K562 (cell line): ENCODE results near the gene POLN. TPM values are rescaled to one million over a fixed set of nuclear protein-coding genes. Genes with fewer than 3 reads are reported as not detected.

ENCODE experiments used
- ATAC-seq: fragments of 200-7000 bp; cut with Tn5 transposase; 3 replicates; pipeline ENCODE4 v1.9.1; 2020; ENCODE audit warnings: moderate library complexity
- BruUV-seq: library from RNA; stranded (reverse); fragments of 400-500 nt; replicated peaks from 2 replicates; lab custom pipeline; 2021; lab: Mats Ljungman, UMichigan
- CTCF ChIA-PET: fragments of 300-600 bp; formaldehyde crosslinking; extraction: SDS; loops from one replicate; lab custom pipeline; 2021; ENCODE audit warnings: low intra/inter-chr PET ratio; lab: Yijun Ruan, JAX
- POLR2A ChIA-PET: fragments of 300-600, 350-650 bp; sonication (Branson Sonifier 250); formaldehyde crosslinking; extraction: SDS; loops from one replicate; lab custom pipeline; 2021; ENCODE audit warnings: antibody characterized with exemption, inconsistent platforms; lab: Yijun Ruan, JAX
- DNase-seq, 4 experiments: peaks; one replicate each; pipeline versions ENCODE4 v3.0.0 to v3.0.0-alpha.2; 2011 to 2018; ENCODE audit warnings: low spot score in 3 of 4, mixed read lengths in 3 of 4; ENCODE audit errors: extremely low read depth in 1 of 4
- FAIRE-seq: peaks from 2 replicates; lab custom pipeline; 2011; peaks lifted over from hg19 to GRCh38; lab: Jason Lieb, UNC
- H2AFZ ChIP-seq: 2 replicates; pipeline ENCODE4 v1.6.0; 2011; ENCODE audit warnings: low read depth, low read length, control low read depth, inconsistent platforms
- H3K27ac ChIP-seq: fragments of 200-600 bp; 3 replicates; pipeline ENCODE4 v1.8.0; 2011; ENCODE audit warnings: low read depth, mild to moderate bottlenecking, control low read depth, inconsistent platforms, low read length, moderate library complexity, mixed read lengths; ENCODE audit errors: extremely low read depth
- H3K27me3 ChIP-seq, 2 experiments: fragments of 300-600 bp in 1 of 2; 2 replicates in 1 of 2; 3 replicates in 1 of 2; pipeline versions ENCODE4 v1.6.0 to v1.8.0; 2011; ENCODE audit warnings: inconsistent platforms in 2 of 2, low read length in 2 of 2, mild to moderate bottlenecking in 1 of 2, mixed read lengths in 1 of 2, moderate library complexity in 1 of 2; ENCODE audit not compliant: control insufficient read depth in 2 of 2, insufficient read depth in 2 of 2
- H3K36me3 ChIP-seq: fragments of 300-600 bp; 3 replicates; pipeline ENCODE4 v1.8.0; 2011; ENCODE audit warnings: mild to moderate bottlenecking, low read length, inconsistent platforms; ENCODE audit not compliant: control insufficient read depth, insufficient read depth
- H3K4me1 ChIP-seq, 2 experiments: fragments of 200-600 bp in 1 of 2; replicated peaks in 1 of 2; 2 replicates in 1 of 2; 3 replicates in 1 of 2; pipeline versions ENCODE4 v1.5.1 to v1.8.0; 2011; ENCODE audit warnings: inconsistent platforms in 2 of 2, low read length in 2 of 2, mild to moderate bottlenecking in 1 of 2, mixed read lengths in 1 of 2, moderate library complexity in 1 of 2; ENCODE audit not compliant: control insufficient read depth in 2 of 2, insufficient read depth in 2 of 2
- H3K4me2 ChIP-seq: 2 replicates; pipeline ENCODE4 v1.6.1; 2011; ENCODE audit warnings: low read length, control low read depth, inconsistent platforms, mixed read lengths; ENCODE audit not compliant: insufficient read depth
- H3K4me3 ChIP-seq: fragments of 200-600 bp; sonication (generic), shearing (Covaris generic); 2 replicates; pipeline ENCODE4 v1.5.1; 2016; ENCODE audit warnings: control low read depth, inconsistent platforms
- H3K79me2 ChIP-seq: fragments of 200-600 bp; 3 replicates; pipeline ENCODE4 v1.8.0; 2011; ENCODE audit warnings: low read length, inconsistent platforms; ENCODE audit not compliant: control insufficient read depth, insufficient read depth
- H3K9ac ChIP-seq, 2 experiments: 2 replicates each; pipeline versions ENCODE4 v1.6.0 to v1.6.1; 2011; ENCODE audit warnings: low read depth in 2 of 2, low read length in 2 of 2, control low read depth in 1 of 2, inconsistent platforms in 1 of 2, mild to moderate bottlenecking in 1 of 2, mixed read lengths in 1 of 2; ENCODE audit not compliant: insufficient read depth in 1 of 2
- H3K9me1 ChIP-seq: one replicate; pipeline ENCODE4 v1.6.0; 2011; ENCODE audit warnings: inconsistent platforms, mild to moderate bottlenecking, low read length, moderate library complexity; ENCODE audit not compliant: control insufficient read depth, insufficient read depth
- H3K9me3 ChIP-seq: replicated peaks from 2 replicates; pipeline ENCODE4 v1.5.1; 2011; ENCODE audit warnings: low read depth, low read length, inconsistent platforms; ENCODE audit not compliant: control insufficient read depth, insufficient read depth
- H4K20me1 ChIP-seq: replicated peaks from 2 replicates; pipeline ENCODE4 v1.6.1; 2011; ENCODE audit warnings: low read length, inconsistent platforms, mixed read lengths; ENCODE audit not compliant: control insufficient read depth, insufficient read depth
- CEBPB ChIP-seq: fragments of 450-650 bp; IDR thresholded peaks from 2 replicates; pipeline ENCODE4 v1.6.1; 2016; ENCODE audit warnings: missing genetic modification characterization, missing compliant biosample characterization
- DACH1 ChIP-seq: fragments of 450-650 bp; IDR thresholded peaks from 2 replicates; pipeline ENCODE4 v1.6.1; 2018; ENCODE audit not compliant: partially characterized antibody
- FOSL1 ChIP-seq: fragments of 200-800 bp; sonication (Bioruptor generic); conservative IDR thresholded peaks from 2 replicates; pipeline ENCODE4 v1.6.1; 2016; ENCODE audit warnings: missing genetic modification characterization, missing compliant biosample characterization
- HLTF ChIP-seq: fragments of 450-650 bp; IDR thresholded peaks from 2 replicates; pipeline ENCODE4 v1.6.1; 2016
- KDM5B ChIP-seq: fragments of 200-600 bp; sonication (generic); IDR thresholded peaks from 2 replicates; pipeline ENCODE4 v1.6.1; 2012; ENCODE audit warnings: low read depth, mild to moderate bottlenecking, moderate library complexity, low read length, control low read depth, inconsistent platforms; ENCODE audit not compliant: insufficient replicate concordance
- MEF2D ChIP-seq: conservative IDR thresholded peaks from 2 replicates; pipeline ENCODE4 v1.6.1; 2016; ENCODE audit warnings: low read depth, missing genetic modification characterization, missing compliant biosample characterization
- ZC3H4 ChIP-seq: sonication (generic); formaldehyde crosslinking; IDR thresholded peaks from 2 replicates; pipeline ENCODE4 v1.9.0; 2021; ENCODE audit warnings: missing genetic modification reagents, borderline replicate concordance
- ZMIZ1 ChIP-seq, 2 experiments: fragments of 150-350 bp in 1 of 2; IDR thresholded peaks; 2 replicates each; pipeline ENCODE4 v1.6.1; 2012 to 2016; ENCODE audit warnings: low read depth in 2 of 2, low read length in 2 of 2, mild to moderate bottlenecking in 1 of 2, moderate library complexity in 1 of 2
- ZNF134 ChIP-seq: fragments of 250-450 bp; sonication (Bioruptor Pico); conservative IDR thresholded peaks from 2 replicates; pipeline ENCODE4 v1.4.0; 2020
- ZNF212 ChIP-seq: fragments of 450-650 bp; formaldehyde crosslinking; IDR thresholded peaks from 2 replicates; pipeline ENCODE4 v1.4.0; 2020; ENCODE audit warnings: mild to moderate bottlenecking
- ZSCAN29 ChIP-seq: fragments of 450-650 bp; IDR thresholded peaks from 2 replicates; pipeline ENCODE4 v1.6.1; 2017
- WGBS: fragments of 100-300 bp; shearing (Covaris generic); methylation state at CpG from one replicate; pipeline ENCODE4 v1.1.6; 2016; ENCODE audit warnings: low coverage, mixed read lengths; ENCODE audit not compliant: insufficient coverage; ENCODE audit errors: missing lambda C conversion rate; 5-methylcytosine and 5-hydroxymethylcytosine counted together
- in situ Hi-C: fragments of 300-500 bp; cut with MboI; formaldehyde crosslinking; loops from 4 replicates; pipeline ENCODE4 v1.15.0; 2018; ENCODE audit warnings: inconsistent platforms, mixed read lengths
- intact Hi-C: fragments of 100-400 bp; cut with micrococcal nuclease; formaldehyde crosslinking; loops from 2 replicates; pipeline ENCODE4 v1.14.2; 2022
- polyA plus RNA-seq, 8 experiments: library from polyadenylated mRNA; depleted of rRNA in 4 of 8; stranded (reverse) in 5 of 8; unstranded in 3 of 8; fragments of >200 nt; fragmentation: Nextera tagmentation in 2 of 8; fragmentation: Illumina TruSeq in 1 of 8; extraction: Ambion mirVana in 2 of 8; extraction: Trizol in 1 of 8; gene quantifications; 2 replicates each; pipeline versions ENCODE4 v1.2.1 to v1.2.3, GENCODE V29; 2011 to 2014; ENCODE audit warnings: inconsistent platforms in 1 of 8, missing spikeins in 1 of 8
- total RNA-seq, 7 experiments: library from RNA; depleted of rRNA in 6 of 7; stranded (reverse); fragments of >200 nt in 6 of 7; fragmentation: Illumina TruSeq in 2 of 7; extraction: Trizol in 2 of 7; gene quantifications; 2 replicates each; pipeline versions ENCODE4 v1.2.1 to v1.2.3, GENCODE V29; 2011 to 2021; ENCODE audit warnings: low replicate concordance in 1 of 7
- TF ChIP-seq, protein P1 (sequence below): fragments of 450-650 bp; conservative IDR thresholded peaks from 2 replicates; pipeline ENCODE4 v1.6.1; 2016; ENCODE audit warnings: missing genetic modification characterization, low read depth, mild to moderate bottlenecking, missing compliant biosample characterization, moderate library complexity
- TF ChIP-seq, protein P2 (sequence below): fragments of 250-450 bp; sonication (Bioruptor Pico); IDR thresholded peaks from 2 replicates; pipeline ENCODE4 v1.5.0; 2021; ENCODE audit warnings: mild to moderate bottlenecking, moderate library complexity

POLN gene
- total and polyA plus RNA-seq, 9 of the 15 experiments (the other 6 are each of a cell fraction or from before 2014, with no cell fraction given): 0.08 to 0.91 (median 0.32) TPM

DNA sequence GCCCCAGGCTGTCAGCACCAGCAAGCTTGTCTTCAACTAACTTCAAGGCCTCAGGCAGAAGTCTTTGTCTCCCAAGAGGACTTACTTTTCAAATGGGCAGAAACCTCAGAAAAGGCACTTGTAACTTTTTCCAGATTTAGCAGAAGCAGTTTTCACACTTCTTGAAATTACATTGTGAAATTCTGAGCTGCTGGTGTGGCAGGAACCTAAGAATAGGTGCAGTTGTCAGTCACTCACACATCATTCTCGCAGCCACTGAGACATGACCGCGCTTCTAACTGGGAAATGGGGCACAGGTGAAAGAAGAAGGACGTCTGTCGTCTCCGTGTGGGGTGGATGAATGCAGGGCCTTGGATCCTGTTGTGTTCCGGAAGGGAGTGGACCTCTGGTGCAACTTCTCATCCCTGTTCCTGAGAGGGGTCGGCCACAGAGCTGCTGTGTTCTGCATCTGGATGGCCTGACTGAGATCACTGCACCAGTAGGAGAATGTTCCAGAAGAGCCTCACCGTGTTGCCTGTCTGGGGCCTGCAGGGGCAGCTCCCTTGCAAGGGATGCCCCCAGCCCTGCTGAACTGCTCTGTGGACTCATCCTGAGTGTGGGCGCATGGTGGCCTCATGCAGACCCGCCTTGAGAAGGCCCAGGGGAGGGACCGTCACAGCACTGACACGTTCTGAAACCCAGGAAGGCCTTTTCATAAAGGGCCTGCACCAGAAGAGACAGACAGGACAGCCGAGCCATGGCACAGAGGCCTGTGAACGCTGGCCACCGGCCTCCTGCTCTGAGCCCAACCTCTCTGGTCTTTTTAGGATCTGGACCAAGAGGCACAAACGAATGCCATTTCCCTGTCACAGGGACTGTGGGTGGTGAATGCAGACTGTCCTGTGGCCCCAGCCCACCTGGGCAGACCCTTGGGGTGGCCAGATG is 164.1 kb downstream of the POLN start:
- 19% methylated on average over 17 of the region's 17 CpGs for WGBS
- no peak overlapping the region for H3K4me2 ChIP-seq
- no peaks in the 10 kb centered on the region for H3K79me2 ChIP-seq
- DNase-seq (no peak), FAIRE-seq (no peak), ATAC-seq (no peak)
- POLR2A ChIA-PET: interaction anchor here (0.7 kb wide), 1 partner anchor 66 kb away, joined by 3 read pairs; no protein-coding TSS in a partner anchor
- CTCF ChIA-PET: no interaction called here
- intact Hi-C loops (no loop called here), in situ Hi-C loops (no loop called here)
- no peak overlapping the region for H3K9ac ChIP-seq
- no TSS peak for BruUV-seq
- H3K9me3 ChIP-seq: no peaks in the 10 kb centered on the region
- no peaks in the 10 kb centered on the region for H3K9me1 ChIP-seq
- H3K36me3 ChIP-seq: no peaks in the 10 kb centered on the region
- H3K4me1 ChIP-seq: peaks cover 0 to 37% of the 10 kb centered on the region in 2 experiments; a peak in 3 of 5 replicates
- H3K27me3 ChIP-seq: peaks cover 6 to 41% of the 10 kb centered on the region in 2 experiments; a peak in 4 of 5 replicates
- no peaks in the 10 kb centered on the region for H4K20me1 ChIP-seq
- no peak overlapping the region for H3K27ac ChIP-seq
- no peak overlapping the region for H2AFZ ChIP-seq
- no peak overlapping the region for H3K4me3 ChIP-seq
- no peak for TF ChIP-seq MEF2D (tag)
- TF ChIP-seq ZNF134 (CRISPR knock-in tag): no peak
- no peak for TF ChIP-seq ZNF212 (CRISPR knock-in tag)
- TF ChIP-seq FOSL1 (tag): no peak
- no peak for TF ChIP-seq CEBPB (tag)
- TF ChIP-seq, protein P1, sequence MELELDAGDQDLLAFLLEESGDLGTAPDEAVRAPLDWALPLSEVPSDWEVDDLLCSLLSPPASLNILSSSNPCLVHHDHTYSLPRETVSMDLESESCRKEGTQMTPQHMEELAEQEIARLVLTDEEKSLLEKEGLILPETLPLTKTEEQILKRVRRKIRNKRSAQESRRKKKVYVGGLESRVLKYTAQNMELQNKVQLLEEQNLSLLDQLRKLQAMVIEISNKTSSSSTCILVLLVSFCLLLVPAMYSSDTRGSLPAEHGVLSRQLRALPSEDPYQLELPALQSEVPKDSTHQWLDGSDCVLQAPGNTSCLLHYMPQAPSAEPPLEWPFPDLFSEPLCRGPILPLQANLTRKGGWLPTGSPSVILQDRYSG (tag): no peak
- TF ChIP-seq, protein P2, sequence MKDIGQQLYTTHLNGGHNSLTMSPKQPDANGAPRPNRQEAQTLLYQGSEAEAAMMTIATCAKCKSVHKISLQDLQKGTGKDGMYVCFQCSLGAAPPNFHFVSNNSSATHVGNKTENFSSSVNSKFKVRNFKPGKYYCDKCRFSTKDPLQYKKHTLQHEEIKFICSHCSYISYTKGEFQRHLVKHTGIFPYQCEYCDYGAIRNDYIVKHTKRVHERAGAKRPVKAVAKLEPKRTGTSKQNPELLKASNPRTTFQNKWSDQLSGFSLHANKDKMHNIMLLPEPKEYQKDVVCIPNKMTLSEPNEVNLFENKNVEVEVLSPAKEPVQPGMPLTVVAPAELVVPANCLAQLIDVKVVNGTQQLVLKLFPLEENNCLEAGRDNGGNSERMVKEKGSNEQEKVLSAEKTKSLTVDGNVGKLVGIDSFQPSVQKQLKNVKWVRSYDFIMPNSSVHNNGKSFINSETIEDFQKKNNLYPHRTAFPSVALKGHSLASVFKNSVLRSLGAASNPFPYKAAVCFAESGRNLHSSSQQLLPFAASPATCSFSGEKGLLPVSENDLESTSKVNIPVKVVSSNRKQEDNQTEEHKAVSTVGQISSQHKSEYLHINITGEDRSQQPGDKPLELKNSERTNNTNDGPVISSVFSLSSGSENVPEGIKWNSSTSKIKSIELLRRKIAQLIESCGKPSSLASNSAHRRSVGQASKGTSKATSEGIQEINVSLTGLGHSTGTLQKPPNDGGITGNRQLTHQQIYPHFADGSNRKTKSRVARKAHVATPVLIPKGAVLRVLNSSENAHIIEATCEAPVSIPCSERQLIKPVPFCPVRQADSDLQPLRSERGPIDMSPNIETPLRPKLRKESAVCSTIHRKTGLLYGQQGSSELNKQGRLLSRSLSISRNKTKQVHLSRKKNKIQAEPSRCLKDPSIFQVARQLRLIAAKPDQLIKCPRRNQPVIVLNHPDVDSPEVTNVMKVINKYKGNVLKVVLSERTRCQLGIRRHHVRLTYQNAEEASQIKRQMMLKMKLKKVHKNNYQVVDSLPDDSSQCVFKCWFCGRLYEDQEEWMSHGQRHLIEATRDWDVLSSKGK (CRISPR knock-in tag): no peak
- no peak for TF ChIP-seq ZSCAN29
- no peak for TF ChIP-seq HLTF
- no peak for TF ChIP-seq ZMIZ1 (IDR thresholded peaks at IDR 0.05; ENCODE audit: low read depth in 2 of 2, low read length in 2 of 2)
- TF ChIP-seq KDM5B: no peak
- no peak for TF ChIP-seq DACH1
- no peak for TF ChIP-seq ZC3H4 (CRISPR knock-in tag)
